AG10803 (cell line): ENCODE measurements around the gene STPG2.

Experiments used
- DNase-seq: peaks from one replicate; pipeline ENCODE4 v3.0.0; 2010; ENCODE audit warnings: low read depth
- H3K4me3 ChIP-seq: 2 replicates; pipeline ENCODE4 v1.5.1; 2011; ENCODE audit warnings: mild to moderate bottlenecking, low read length, control low read depth
- CTCF ChIP-seq: conservative IDR thresholded peaks from 2 replicates; pipeline ENCODE4 v1.5.1; 2011; ENCODE audit warnings: mild to moderate bottlenecking, low read length, control low read depth, inconsistent platforms

STPG2 gene

GRCh38 chr4:98125585-98125984, 17.7 kb downstream of the STPG2 start:
- DNase-seq = no peak
- H3K4me3 ChIP-seq = no peak overlapping the region
- TF ChIP-seq CTCF = no peak

GRCh38 chr4:98117363-98117762, 25.9 kb downstream of the STPG2 start:
- no peak for DNase-seq

GRCh38 chr4:98113012-98113411, 30.3 kb downstream of the STPG2 start:
- peak; percentile 28 for DNase-seq
- H3K4me3 ChIP-seq = no peak overlapping the region
- TF ChIP-seq CTCF = peak; percentile 36; the same call in 1 of the 2 replicates

More at GRCh38 chr4:98117363-98117762, 25.9 kb downstream of the STPG2 start:
- TF ChIP-seq CTCF = no peak
- H3K4me3 ChIP-seq = no peak overlapping the region

GRCh38 chr4:98110929-98111328, 32.3 kb downstream of the STPG2 start:
- DNase-seq = no peak
- H3K4me3 ChIP-seq = no peak overlapping the region
- no peak for TF ChIP-seq CTCF

GRCh38 chr4:98110214-98110613, 33.1 kb downstream of the STPG2 start:
- no peak overlapping the region for H3K4me3 ChIP-seq
- no peak for DNase-seq
- TF ChIP-seq CTCF = no peak

- DNase-seq = no peak
Observed at GRCh38 chr4:98102660-98103059, 40.6 kb downstream of the STPG2 start.

GRCh38 chr4:98101988-98102387, 41.3 kb downstream of the STPG2 start:
- no peak overlapping the region for H3K4me3 ChIP-seq
- DNase-seq = no peak

More at GRCh38 chr4:98102660-98103059, 40.6 kb downstream of the STPG2 start:
- no peak overlapping the region for H3K4me3 ChIP-seq
- TF ChIP-seq CTCF = no peak

More at GRCh38 chr4:98101988-98102387, 41.3 kb downstream of the STPG2 start:
- no peak for TF ChIP-seq CTCF
